ENCODE measurements around the gene PITPNC1. TPM values are rescaled to one million over a fixed set of nuclear protein-coding genes. Genes with fewer than 3 reads are reported as not detected.

The PITPNC1 gene
- total and polyA plus RNA-seq, 2 experiments from 2014 or later = 5.8 to 7.3 TPM

DNA sequence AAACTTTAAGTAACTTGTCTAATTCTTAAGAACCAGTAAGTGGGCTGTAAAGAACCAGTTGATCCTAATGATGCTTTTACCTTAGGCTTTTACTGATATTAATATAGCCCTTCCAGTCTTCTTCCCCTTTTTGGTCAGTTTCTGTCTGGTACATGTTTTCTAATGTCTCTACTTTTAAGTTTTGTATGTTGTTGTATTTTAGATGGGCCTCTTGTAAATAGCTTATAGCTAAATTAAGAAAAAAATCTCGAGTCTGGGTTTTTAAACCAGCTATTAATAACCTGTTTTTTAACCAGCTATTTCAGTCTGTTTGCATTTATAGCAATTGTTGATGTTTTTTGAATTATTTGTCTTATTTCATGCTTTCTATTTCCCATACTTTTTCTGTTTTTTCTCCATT is 79.0 kb downstream of the PITPNC1 start:
- in situ Hi-C loops (cut with MboI) = no loop called here
- H3F3A ChIP-seq (ENCODE audit: insufficient read depth) = no peaks in the 10 kb centered on the region
- 0 out of 2 replicates have a peak overlapping the region, but pooled peaks have one; percentile 32 for H2AFZ ChIP-seq
- no peaks in the 10 kb centered on the region for H3K4me1 ChIP-seq (ENCODE audit: insufficient read depth)
- TF ChIP-seq EZH2phosphoT487 (IDR thresholded peaks at IDR 0.05; ENCODE audit: insufficient read depth, low read depth) (no peak), EZH2 (IDR thresholded peaks at IDR 0.05; ENCODE audit: insufficient read depth, poor library complexity, severe bottlenecking) (no peak)
- H3K9me2 ChIP-seq (ENCODE audit: insufficient read depth) = no peaks in the 10 kb centered on the region
- no peak for DNase-seq
- H3K36me3 ChIP-seq (ENCODE audit: low read depth) = no peaks in the 10 kb centered on the region
- no peaks in the 10 kb centered on the region for H3K27me3 ChIP-seq (replicated peaks; ENCODE audit: insufficient read depth)
- H4K20me1 ChIP-seq (ENCODE audit: insufficient read depth) = no peaks in the 10 kb centered on the region
- H3K4me3 ChIP-seq = no peak overlapping the region
- 6 to 10% methylated on average over 1 of the region's 1 CpG for WGBS, 2 experiments (ENCODE audit: low coverage in 1 of 2, low lambda C conversion rate in 2 of 2, missing lambda C conversion rate in 2 of 2)
- no peak overlapping the region for H3K4me2 ChIP-seq (ENCODE audit: unreplicated experiment)
- H3K9ac ChIP-seq = no peak overlapping the region
- H3K27ac ChIP-seq = no peak overlapping the region
- H3K9me3 ChIP-seq (ENCODE audit: low read depth) = no peaks in the 10 kb centered on the region
- peaks cover 70% of the 10 kb centered on the region for H3K79me2 ChIP-seq (ENCODE audit: insufficient read depth)

DNA sequence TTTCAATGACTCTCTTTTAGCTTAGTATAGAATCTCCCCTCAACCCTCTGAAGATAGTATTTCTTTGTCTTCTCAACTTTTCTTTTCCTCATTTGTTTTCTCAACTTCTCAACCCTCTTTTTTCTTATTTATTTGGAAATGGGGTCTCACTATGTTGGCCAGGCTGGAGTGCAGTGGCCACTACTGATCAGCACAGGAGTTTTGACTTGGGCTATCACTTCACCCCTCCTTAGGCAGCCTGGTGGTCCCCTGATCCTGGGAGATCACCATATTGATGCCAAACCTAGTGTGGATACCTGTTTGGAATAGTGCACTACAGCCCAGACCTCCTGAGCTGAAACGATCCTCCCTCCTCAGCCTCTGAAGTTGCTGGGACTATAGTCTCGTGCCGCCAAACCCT is 79.8 kb downstream of the PITPNC1 start:
- Histone ChIP-seq H3K79me2 (ENCODE audit: insufficient read depth) (peaks cover 67% of the 10 kb centered on the region), H3K9ac (no peak overlapping the region), H3K27ac (no peak overlapping the region), H3F3A (ENCODE audit: insufficient read depth) (no peaks in the 10 kb centered on the region), H3K4me1 (ENCODE audit: insufficient read depth) (no peaks in the 10 kb centered on the region), H3K4me3 (no peak overlapping the region), H3K4me2 (ENCODE audit: unreplicated experiment) (no peak overlapping the region), H3K9me2 (ENCODE audit: insufficient read depth) (no peaks in the 10 kb centered on the region), H3K27me3 (replicated peaks; ENCODE audit: insufficient read depth) (no peaks in the 10 kb centered on the region), H2AFZ (no peak overlapping the region), H3K9me3 (ENCODE audit: low read depth) (no peaks in the 10 kb centered on the region), H4K20me1 (ENCODE audit: insufficient read depth) (no peaks in the 10 kb centered on the region), H3K36me3 (ENCODE audit: low read depth) (no peaks in the 10 kb centered on the region)
- DNase-seq = no peak
- TF ChIP-seq EZH2 (IDR thresholded peaks at IDR 0.05; ENCODE audit: insufficient read depth, poor library complexity, severe bottlenecking) = no peak
- TF ChIP-seq EZH2phosphoT487 (IDR thresholded peaks at IDR 0.05; ENCODE audit: insufficient read depth, low read depth) = no peak
- WGBS, 2 experiments (ENCODE audit: low coverage in 1 of 2, low lambda C conversion rate in 2 of 2, missing lambda C conversion rate in 2 of 2) = 98 to 99% methylated on average over 3 of the region's 3 CpGs
- in situ Hi-C loops (cut with MboI) = no loop called here

DNA sequence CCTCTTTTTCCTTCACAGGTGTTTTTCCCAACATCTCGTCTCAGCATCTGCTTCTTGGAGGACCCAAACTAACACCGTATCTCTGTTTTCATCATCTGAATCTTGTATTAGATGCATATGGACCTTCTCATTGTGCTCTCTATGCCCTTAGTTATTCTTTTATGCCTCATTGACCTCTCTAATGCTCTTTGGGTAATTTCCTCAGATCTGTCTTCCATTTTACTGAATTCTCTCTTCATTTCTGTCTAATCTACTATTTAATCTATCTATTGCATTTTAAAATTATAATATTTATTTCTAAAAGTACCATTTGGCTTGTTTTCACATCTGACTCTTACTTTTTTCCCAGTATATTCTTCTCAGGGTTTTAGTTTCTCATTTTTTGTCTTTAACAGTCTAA is 81.1 kb downstream of the PITPNC1 start:
- WGBS, 2 experiments (ENCODE audit: low coverage in 1 of 2, low lambda C conversion rate in 2 of 2, missing lambda C conversion rate in 2 of 2) = 97 to 98% methylated on average over 2 of the region's 2 CpGs
- no peak overlapping the region for H2AFZ ChIP-seq
- no peak overlapping the region for H3K4me2 ChIP-seq (ENCODE audit: unreplicated experiment)
- no peak overlapping the region for H3K9ac ChIP-seq
- H3K9me3 ChIP-seq (ENCODE audit: low read depth) = no peaks in the 10 kb centered on the region
- TF ChIP-seq EZH2 (IDR thresholded peaks at IDR 0.05; ENCODE audit: insufficient read depth, poor library complexity, severe bottlenecking) (no peak), EZH2phosphoT487 (IDR thresholded peaks at IDR 0.05; ENCODE audit: insufficient read depth, low read depth) (no peak)
- H4K20me1 ChIP-seq (ENCODE audit: insufficient read depth) = no peaks in the 10 kb centered on the region
- no peaks in the 10 kb centered on the region for H3K36me3 ChIP-seq (ENCODE audit: low read depth)
- H3K27ac ChIP-seq = no peak overlapping the region
- no peak overlapping the region for H3K4me3 ChIP-seq
- peaks cover 59% of the 10 kb centered on the region for H3K79me2 ChIP-seq (ENCODE audit: insufficient read depth)
- in situ Hi-C loops (cut with MboI) = no loop called here
- DNase-seq = no peak
- no peaks in the 10 kb centered on the region for H3K9me2 ChIP-seq (ENCODE audit: insufficient read depth)
- no peaks in the 10 kb centered on the region for H3F3A ChIP-seq (ENCODE audit: insufficient read depth)
- H3K27me3 ChIP-seq (replicated peaks; ENCODE audit: insufficient read depth) = no peaks in the 10 kb centered on the region
- H3K4me1 ChIP-seq (ENCODE audit: insufficient read depth) = no peaks in the 10 kb centered on the region

DNA sequence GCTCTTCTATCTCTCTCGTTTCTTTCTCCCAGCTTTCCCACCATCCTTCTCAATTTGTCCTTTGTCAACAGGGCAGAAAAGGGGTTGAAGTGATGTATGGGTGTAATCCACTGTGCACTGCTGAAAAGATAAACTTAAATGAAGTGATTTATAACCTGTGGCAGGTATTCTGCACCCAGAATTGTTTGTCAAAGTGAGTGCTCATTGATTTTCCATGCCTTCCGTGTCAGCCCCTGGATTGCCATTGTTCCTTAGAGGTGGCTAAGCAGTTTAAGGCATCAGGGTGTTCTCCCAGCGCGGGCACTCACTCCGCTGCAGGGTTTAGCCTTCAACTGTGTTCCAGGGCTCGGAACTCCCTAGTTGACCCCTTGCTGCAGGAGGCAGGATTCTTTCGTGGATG is 82.9 kb downstream of the PITPNC1 start:
- Histone ChIP-seq H2AFZ (no peak overlapping the region), H3F3A (ENCODE audit: insufficient read depth) (no peaks in the 10 kb centered on the region), H3K4me3 (no peak overlapping the region), H4K20me1 (ENCODE audit: insufficient read depth) (no peaks in the 10 kb centered on the region), H3K9me2 (ENCODE audit: insufficient read depth) (no peaks in the 10 kb centered on the region), H3K27ac (no peak overlapping the region), H3K4me2 (ENCODE audit: unreplicated experiment) (no peak overlapping the region), H3K4me1 (ENCODE audit: insufficient read depth) (no peaks in the 10 kb centered on the region), H3K9ac (no peak overlapping the region), H3K9me3 (ENCODE audit: low read depth) (no peaks in the 10 kb centered on the region), H3K36me3 (ENCODE audit: low read depth) (no peaks in the 10 kb centered on the region), H3K27me3 (replicated peaks; ENCODE audit: insufficient read depth) (no peaks in the 10 kb centered on the region), H3K79me2 (ENCODE audit: insufficient read depth) (peaks cover 52% of the 10 kb centered on the region)
- DNase-seq = no peak
- in situ Hi-C loops (cut with MboI) = no loop called here
- 90 to 92% methylated on average over 7 of the region's 7 CpGs for WGBS, 2 experiments (ENCODE audit: low coverage in 1 of 2, low lambda C conversion rate in 2 of 2, missing lambda C conversion rate in 2 of 2)
- no peak for TF ChIP-seq EZH2 (IDR thresholded peaks at IDR 0.05; ENCODE audit: insufficient read depth, poor library complexity, severe bottlenecking)
- TF ChIP-seq EZH2phosphoT487 (IDR thresholded peaks at IDR 0.05; ENCODE audit: insufficient read depth, low read depth) = no peak

DNA sequence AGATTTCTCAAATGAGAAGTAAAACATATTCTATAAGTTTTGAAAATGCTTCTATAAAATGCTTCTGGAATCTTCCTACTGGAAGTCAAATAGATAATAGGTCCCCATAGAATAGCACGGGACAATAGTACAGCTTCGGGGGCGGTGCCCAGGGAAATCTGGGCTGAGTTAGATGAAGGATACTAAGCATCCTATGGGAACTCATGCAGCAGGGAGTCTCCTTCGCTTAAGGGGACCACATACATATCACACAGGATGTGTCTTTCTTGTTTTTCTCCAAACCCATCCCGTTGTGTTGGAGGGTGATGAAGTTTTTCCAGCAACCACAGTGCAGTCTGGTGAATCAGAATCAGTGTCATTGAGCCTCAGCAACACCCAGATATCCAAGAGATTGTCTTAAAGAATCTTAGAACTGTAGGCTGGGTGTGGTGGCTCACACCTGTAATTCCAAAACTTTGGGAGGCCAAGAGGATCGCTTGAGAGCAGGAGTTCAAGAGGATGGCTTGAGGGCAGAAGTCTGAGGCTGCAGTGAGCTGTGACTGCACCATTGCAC is 84.2 kb downstream of the PITPNC1 start:
- no peaks in the 10 kb centered on the region for H3F3A ChIP-seq (ENCODE audit: insufficient read depth)
- H3K27me3 ChIP-seq (replicated peaks; ENCODE audit: insufficient read depth) = no peaks in the 10 kb centered on the region
- H3K4me3 ChIP-seq = no peak overlapping the region
- in situ Hi-C loops (cut with MboI) = no loop called here
- 83 to 85% methylated on average over 6 of the region's 6 CpGs for WGBS, 2 experiments (ENCODE audit: low coverage in 1 of 2, low lambda C conversion rate in 2 of 2, missing lambda C conversion rate in 2 of 2)
- H3K9me2 ChIP-seq (ENCODE audit: insufficient read depth) = no peaks in the 10 kb centered on the region
- H3K4me2 ChIP-seq (ENCODE audit: unreplicated experiment) = no peak overlapping the region
- no peak overlapping the region for H2AFZ ChIP-seq
- H3K27ac ChIP-seq = no peak overlapping the region
- no peaks in the 10 kb centered on the region for H4K20me1 ChIP-seq (ENCODE audit: insufficient read depth)
- H3K9ac ChIP-seq = no peak overlapping the region
- H3K4me1 ChIP-seq (ENCODE audit: insufficient read depth) = no peaks in the 10 kb centered on the region
- H3K79me2 ChIP-seq (ENCODE audit: insufficient read depth) = peaks cover 55% of the 10 kb centered on the region
- no peaks in the 10 kb centered on the region for H3K9me3 ChIP-seq (ENCODE audit: low read depth)
- TF ChIP-seq EZH2phosphoT487 (IDR thresholded peaks at IDR 0.05; ENCODE audit: insufficient read depth, low read depth) (no peak), EZH2 (IDR thresholded peaks at IDR 0.05; ENCODE audit: insufficient read depth, poor library complexity, severe bottlenecking) (no peak)
- DNase-seq = no peak
- no peaks in the 10 kb centered on the region for H3K36me3 ChIP-seq (ENCODE audit: low read depth)

Data from GM23248 (cell line).